Esophagus (tissue), 2 donors: ENCODE data around the gene TCEA3. TPM values are rescaled to one million over a fixed set of nuclear protein-coding genes. Genes with fewer than 3 reads are reported as not detected.

ENCODE experiments used
- H3K27ac ChIP-seq, 2 donors: one replicate each; pipeline ENCODE4 v1.5.1; 2013; ENCODE audit warnings: low read depth in 2 of 2, mild to moderate bottlenecking in 2 of 2, inconsistent platforms in 1 of 2, low read length in 1 of 2, moderate library complexity in 1 of 2
- H3K27me3 ChIP-seq, 2 donors: one replicate each; pipeline ENCODE4 v1.6.1; 2013; ENCODE audit warnings: low read length in 2 of 2, control low read depth in 1 of 2, mild to moderate bottlenecking in 1 of 2; ENCODE audit not compliant: insufficient read depth in 2 of 2, control insufficient read depth in 1 of 2
- H3K36me3 ChIP-seq, 2 donors: one replicate each; pipeline ENCODE4 v1.6.1; 2013; ENCODE audit warnings: low read length in 1 of 2; ENCODE audit not compliant: control insufficient read depth in 2 of 2, insufficient read depth in 2 of 2
- H3K4me1 ChIP-seq, 2 donors: one replicate each; pipeline ENCODE4 v1.6.1; 2013; ENCODE audit warnings: low read length in 1 of 2; ENCODE audit not compliant: control insufficient read depth in 2 of 2, insufficient read depth in 2 of 2
- H3K4me3 ChIP-seq, 2 donors: one replicate each; pipeline ENCODE4 v1.5.1; 2013; ENCODE audit warnings: low read length in 2 of 2, mild to moderate bottlenecking in 2 of 2, low read depth in 1 of 2, moderate library complexity in 1 of 2
- H3K9me3 ChIP-seq, 2 donors: one replicate each; pipeline ENCODE4 v1.6.1; 2013; ENCODE audit warnings: mild to moderate bottlenecking in 2 of 2, low read depth in 1 of 2, low read length in 1 of 2, moderate library complexity in 1 of 2; ENCODE audit not compliant: control insufficient read depth in 2 of 2, insufficient read depth in 1 of 2
- WGBS, 2 donors: extraction: QIAGEN DNeasy Blood & Tissue Kit; methylation state at CpG; one replicate each; pipeline ENCODE4 v1.1.7; 2013; 5-methylcytosine and 5-hydroxymethylcytosine counted together
- polyA plus RNA-seq, 2 donors: library from polyadenylated mRNA; stranded (reverse); fragments of 200-250 nt; gene quantifications; one replicate each; pipeline ENCODE4 v1.2.3, GENCODE V29; 2013
- donor health status: healthy with polysubstance abuse.
- donor health status: Bipolar disorder and iron deficiency.

Gene TCEA3
- polyA plus RNA-seq, 2 donors, result 22.0 to 37.7 TPM

- H3K9me3 ChIP-seq, result peaks cover 0 to 5% of the 10 kb centered on the region in 2 donors
- H3K27ac ChIP-seq, result peak overlapping the region; percentile 93 to 99
- peak overlapping the region; percentile 84 to 95 for H3K4me3 ChIP-seq
- H3K27me3 ChIP-seq, result no peaks in the 10 kb centered on the region
- WGBS, 2 donors, result 1 to 2% methylated on average over 35 to 41 of the region's 41 CpGs
- peaks cover 4% of the 10 kb centered on the region in 2 donors for H3K36me3 ChIP-seq
- H3K4me1 ChIP-seq, result peaks cover 7 to 14% of the 10 kb centered on the region in 2 donors
These were observed 56.6 kb downstream of the TCEA3 start for GRCh38 chr1:23367791-23368561.

- peaks cover 7 to 14% of the 10 kb centered on the region in 2 donors for H3K4me1 ChIP-seq
- H3K27me3 ChIP-seq, result no peaks in the 10 kb centered on the region
- WGBS, 2 donors, result 32 to 37% methylated on average over 9 of the region's 9 CpGs
- peaks cover 0 to 11% of the 10 kb centered on the region in 2 donors for H3K9me3 ChIP-seq
- peaks cover 10% of the 10 kb centered on the region in 2 donors for H3K36me3 ChIP-seq
- H3K27ac ChIP-seq, result peak overlapping the region; percentile 85 to 99
- H3K4me3 ChIP-seq, result peak overlapping the region; percentile 69 to 95
These were observed 57.1 kb downstream of the TCEA3 start for GRCh38 chr1:23367451-23367790.

- 46 to 51% methylated on average over 5 of the region's 5 CpGs for WGBS, 2 donors
- Histone ChIP-seq H3K36me3 (peaks cover 16% of the 10 kb centered on the region in 2 donors), H3K4me1 (peaks cover 7 to 8% of the 10 kb centered on the region in 2 donors), H3K9me3 (peaks cover 4 to 17% of the 10 kb centered on the region in 2 donors), H3K4me3 (peak overlapping the region in 1 of 2 donors; percentile 95), H3K27me3 (no peaks in the 10 kb centered on the region), H3K27ac (peak overlapping the region; percentile 85 to 86)
These were observed 58.0 kb downstream of the TCEA3 start for GRCh38 chr1:23366598-23366997.

GRCh38 chr1:23366146-23366545 is 58.4 kb downstream of the TCEA3 start:
- Histone ChIP-seq H3K27ac (peak overlapping the region; percentile 64 to 72), H3K4me1 (peaks cover 5 to 6% of the 10 kb centered on the region in 2 donors), H3K36me3 (peaks cover 20 to 21% of the 10 kb centered on the region in 2 donors), H3K9me3 (peaks cover 4 to 20% of the 10 kb centered on the region in 2 donors), H3K4me3 (peak overlapping the region in 1 of 2 donors; percentile 95), H3K27me3 (no peaks in the 10 kb centered on the region)
- WGBS, 2 donors, result 52 to 54% methylated on average over 2 of the region's 2 CpGs

GRCh38 chr1:23362218-23362713 is 62.3 kb downstream of the TCEA3 start:
- Histone ChIP-seq H3K9me3 (peaks cover 4 to 24% of the 10 kb centered on the region in 2 donors), H3K27me3 (no peaks in the 10 kb centered on the region), H3K4me3 (peak overlapping the region in 1 of 2 donors; percentile 7), H3K27ac (no peak overlapping the region), H3K36me3 (peaks cover 21 to 25% of the 10 kb centered on the region in 2 donors), H3K4me1 (no peaks in the 10 kb centered on the region)
- 98 to 99% methylated on average over 13 of the region's 13 CpGs for WGBS, 2 donors

- peaks cover 4 to 19% of the 10 kb centered on the region in 2 donors for H3K9me3 ChIP-seq
- 86 to 90% methylated on average over 3 of the region's 3 CpGs for WGBS, 2 donors
- no peak overlapping the region for H3K4me3 ChIP-seq
- H3K4me1 ChIP-seq, result no peaks in the 10 kb centered on the region
- H3K36me3 ChIP-seq, result peaks cover 20 to 22% of the 10 kb centered on the region in 2 donors
- H3K27ac ChIP-seq, result no peak overlapping the region
- H3K27me3 ChIP-seq, result no peaks in the 10 kb centered on the region
These were observed 66.2 kb downstream of the TCEA3 start for GRCh38 chr1:23358310-23358875.

- H3K4me3 ChIP-seq, result no peak overlapping the region
- no peaks in the 10 kb centered on the region for H3K4me1 ChIP-seq
- WGBS, 2 donors, result 50 to 54% methylated on average over 3 of the region's 3 CpGs
- H3K36me3 ChIP-seq, result peaks cover 11 to 14% of the 10 kb centered on the region in 2 donors
- H3K27me3 ChIP-seq, result no peaks in the 10 kb centered on the region
- H3K27ac ChIP-seq, result no peak overlapping the region
- H3K9me3 ChIP-seq, result peaks cover 4 to 13% of the 10 kb centered on the region in 2 donors
These were observed 67.2 kb downstream of the TCEA3 start for GRCh38 chr1:23357138-23357908.

GRCh38 chr1:23356471-23357137 is 67.9 kb downstream of the TCEA3 start:
- H3K4me1 ChIP-seq, result no peaks in the 10 kb centered on the region
- 86 to 88% methylated on average over 8 of the region's 8 CpGs for WGBS, 2 donors

GRCh38 chr1:23354245-23354644 is 70.3 kb downstream of the TCEA3 start:
- H3K27me3 ChIP-seq, result no peaks in the 10 kb centered on the region
- H3K36me3 ChIP-seq, result no peaks in the 10 kb centered on the region
- H3K4me1 ChIP-seq, result no peaks in the 10 kb centered on the region
- WGBS, 2 donors, result 58 to 62% methylated on average over 3 of the region's 3 CpGs
- no peak overlapping the region for H3K27ac ChIP-seq
- no peaks in the 10 kb centered on the region for H3K9me3 ChIP-seq
- no peak overlapping the region for H3K4me3 ChIP-seq

More at GRCh38 chr1:23356471-23357137, 67.9 kb downstream of the TCEA3 start:
- H3K9me3 ChIP-seq, result peaks cover 0 to 8% of the 10 kb centered on the region in 2 donors
- peaks cover 5 to 9% of the 10 kb centered on the region in 2 donors for H3K36me3 ChIP-seq
- no peak overlapping the region for H3K4me3 ChIP-seq
- H3K27ac ChIP-seq, result no peak overlapping the region
- no peaks in the 10 kb centered on the region for H3K27me3 ChIP-seq
